K562 (cell line): ENCODE results near the gene RORB. TPM values are rescaled to one million over a fixed set of nuclear protein-coding genes. Genes with fewer than 3 reads are reported as not detected.

Experiments
- ATF1 ChIP-seq, 2 experiments: fragments of 450-650 bp in 1 of 2; IDR thresholded peaks; 2 replicates each; pipeline ENCODE4 v1.6.1; 2016; ENCODE audit warnings: missing compliant biosample characterization in 1 of 2, missing genetic modification characterization in 1 of 2
- DMBX1 ChIP-seq: fragments of 250-450 bp; sonication (Bioruptor Pico); IDR thresholded peaks from 2 replicates; pipeline ENCODE4 v1.8.0; 2022; ENCODE audit warnings: inconsistent platforms, mild to moderate bottlenecking, moderate library complexity, borderline replicate concordance
- DNMT1 ChIP-seq: fragments of 450-650 bp; IDR thresholded peaks from 2 replicates; pipeline ENCODE4 v1.6.1; 2016; ENCODE audit warnings: antibody characterized with exemption, mild to moderate bottlenecking
- GABPB1 ChIP-seq: sonication (generic); formaldehyde crosslinking; IDR thresholded peaks from 2 replicates; pipeline ENCODE4 v1.8.0; 2022; ENCODE audit warnings: mild to moderate bottlenecking, missing genetic modification reagents
- NFIX ChIP-seq: fragments of 250-450 bp; sonication (Bioruptor Pico); IDR thresholded peaks from 2 replicates; pipeline ENCODE4 v1.4.0; 2020; ENCODE audit warnings: low read depth, mild to moderate bottlenecking, moderate library complexity
- NUFIP1 ChIP-seq: fragments of 450-650 bp; IDR thresholded peaks from 2 replicates; pipeline ENCODE4 v1.6.1; 2018; ENCODE audit not compliant: partially characterized antibody
- PTBP1 ChIP-seq: fragments of 200-400 bp; formaldehyde crosslinking; IDR thresholded peaks from 2 replicates; pipeline ENCODE4 v1.6.1; 2017; ENCODE audit warnings: low read depth, low read length
- STAG1 ChIP-seq: sonication (generic); formaldehyde crosslinking; IDR thresholded peaks from 2 replicates; pipeline ENCODE4 v1.5.0; 2020; ENCODE audit warnings: missing genetic modification reagents, borderline replicate concordance
- ZFP1 ChIP-seq: fragments of 450-650 bp; formaldehyde crosslinking; IDR thresholded peaks from 2 replicates; pipeline ENCODE4 v1.4.0; 2020; ENCODE audit warnings: mild to moderate bottlenecking, mixed read lengths
- ZNF445 ChIP-seq: fragments of 250-450 bp; sonication (Bioruptor Pico); IDR thresholded peaks from 2 replicates; pipeline ENCODE4 v1.4.0; 2020; ENCODE audit warnings: low read depth, mild to moderate bottlenecking, moderate library complexity
- polyA plus RNA-seq, 8 experiments: library from polyadenylated mRNA; depleted of rRNA in 4 of 8; stranded (reverse) in 5 of 8; unstranded in 3 of 8; fragments of >200 nt; fragmentation: Nextera tagmentation in 2 of 8; fragmentation: Illumina TruSeq in 1 of 8; extraction: Ambion mirVana in 2 of 8; extraction: Trizol in 1 of 8; gene quantifications; 2 replicates each; pipeline versions ENCODE4 v1.2.1 to v1.2.3, GENCODE V29; 2011 to 2014; ENCODE audit warnings: inconsistent platforms in 1 of 8, missing spikeins in 1 of 8
- total RNA-seq, 7 experiments: library from RNA; depleted of rRNA in 6 of 7; stranded (reverse); fragments of >200 nt in 6 of 7; fragmentation: Illumina TruSeq in 2 of 7; extraction: Trizol in 2 of 7; gene quantifications; 2 replicates each; pipeline versions ENCODE4 v1.2.1 to v1.2.3, GENCODE V29; 2011 to 2021; ENCODE audit warnings: low replicate concordance in 1 of 7
- TF ChIP-seq, protein P1 (sequence below), 2 experiments: fragments of 450-650 bp; IDR thresholded peaks; 2 replicates each; pipeline ENCODE4 v1.6.1; 2016; ENCODE audit warnings: mild to moderate bottlenecking in 2 of 2, borderline replicate concordance in 1 of 2, low read depth in 1 of 2, moderate library complexity in 1 of 2
- TF ChIP-seq, protein P2 (sequence below): fragments of 250-450 bp; sonication (Bioruptor Pico); IDR thresholded peaks from 2 replicates; pipeline ENCODE4 v1.5.0; 2021; ENCODE audit warnings: mild to moderate bottlenecking, moderate library complexity
- TF ChIP-seq, protein P3 (sequence below): IDR thresholded peaks from 2 replicates; pipeline ENCODE4 v1.6.1; 2012; ENCODE audit warnings: low read depth, low read length, improper control_type of control experiment, borderline replicate concordance

RORB gene
- total and polyA plus RNA-seq, 9 of the 15 experiments (the other 6 are each of a cell fraction or from before 2014, with no cell fraction given): not detected

DNA sequence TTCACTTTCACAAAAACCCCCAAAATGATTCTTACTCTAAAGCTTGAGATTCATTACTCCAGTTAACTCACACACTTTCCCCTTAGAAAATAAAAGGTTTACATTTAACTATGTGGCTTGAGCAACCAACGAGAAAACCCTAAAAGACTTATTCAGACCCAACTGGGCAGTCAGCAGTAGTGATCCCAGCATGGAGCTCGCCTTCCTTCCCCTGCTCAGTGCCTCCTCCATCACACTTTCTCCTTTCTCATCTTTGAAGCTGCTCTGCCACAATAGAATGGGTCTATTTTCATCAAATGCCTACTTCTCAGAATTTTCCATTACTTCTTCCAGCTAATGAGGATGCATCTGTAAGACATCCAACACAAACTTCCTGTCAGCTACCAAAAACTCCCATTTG, 29.1 kb downstream of the RORB start (continued):
- TF ChIP-seq, protein P1, sequence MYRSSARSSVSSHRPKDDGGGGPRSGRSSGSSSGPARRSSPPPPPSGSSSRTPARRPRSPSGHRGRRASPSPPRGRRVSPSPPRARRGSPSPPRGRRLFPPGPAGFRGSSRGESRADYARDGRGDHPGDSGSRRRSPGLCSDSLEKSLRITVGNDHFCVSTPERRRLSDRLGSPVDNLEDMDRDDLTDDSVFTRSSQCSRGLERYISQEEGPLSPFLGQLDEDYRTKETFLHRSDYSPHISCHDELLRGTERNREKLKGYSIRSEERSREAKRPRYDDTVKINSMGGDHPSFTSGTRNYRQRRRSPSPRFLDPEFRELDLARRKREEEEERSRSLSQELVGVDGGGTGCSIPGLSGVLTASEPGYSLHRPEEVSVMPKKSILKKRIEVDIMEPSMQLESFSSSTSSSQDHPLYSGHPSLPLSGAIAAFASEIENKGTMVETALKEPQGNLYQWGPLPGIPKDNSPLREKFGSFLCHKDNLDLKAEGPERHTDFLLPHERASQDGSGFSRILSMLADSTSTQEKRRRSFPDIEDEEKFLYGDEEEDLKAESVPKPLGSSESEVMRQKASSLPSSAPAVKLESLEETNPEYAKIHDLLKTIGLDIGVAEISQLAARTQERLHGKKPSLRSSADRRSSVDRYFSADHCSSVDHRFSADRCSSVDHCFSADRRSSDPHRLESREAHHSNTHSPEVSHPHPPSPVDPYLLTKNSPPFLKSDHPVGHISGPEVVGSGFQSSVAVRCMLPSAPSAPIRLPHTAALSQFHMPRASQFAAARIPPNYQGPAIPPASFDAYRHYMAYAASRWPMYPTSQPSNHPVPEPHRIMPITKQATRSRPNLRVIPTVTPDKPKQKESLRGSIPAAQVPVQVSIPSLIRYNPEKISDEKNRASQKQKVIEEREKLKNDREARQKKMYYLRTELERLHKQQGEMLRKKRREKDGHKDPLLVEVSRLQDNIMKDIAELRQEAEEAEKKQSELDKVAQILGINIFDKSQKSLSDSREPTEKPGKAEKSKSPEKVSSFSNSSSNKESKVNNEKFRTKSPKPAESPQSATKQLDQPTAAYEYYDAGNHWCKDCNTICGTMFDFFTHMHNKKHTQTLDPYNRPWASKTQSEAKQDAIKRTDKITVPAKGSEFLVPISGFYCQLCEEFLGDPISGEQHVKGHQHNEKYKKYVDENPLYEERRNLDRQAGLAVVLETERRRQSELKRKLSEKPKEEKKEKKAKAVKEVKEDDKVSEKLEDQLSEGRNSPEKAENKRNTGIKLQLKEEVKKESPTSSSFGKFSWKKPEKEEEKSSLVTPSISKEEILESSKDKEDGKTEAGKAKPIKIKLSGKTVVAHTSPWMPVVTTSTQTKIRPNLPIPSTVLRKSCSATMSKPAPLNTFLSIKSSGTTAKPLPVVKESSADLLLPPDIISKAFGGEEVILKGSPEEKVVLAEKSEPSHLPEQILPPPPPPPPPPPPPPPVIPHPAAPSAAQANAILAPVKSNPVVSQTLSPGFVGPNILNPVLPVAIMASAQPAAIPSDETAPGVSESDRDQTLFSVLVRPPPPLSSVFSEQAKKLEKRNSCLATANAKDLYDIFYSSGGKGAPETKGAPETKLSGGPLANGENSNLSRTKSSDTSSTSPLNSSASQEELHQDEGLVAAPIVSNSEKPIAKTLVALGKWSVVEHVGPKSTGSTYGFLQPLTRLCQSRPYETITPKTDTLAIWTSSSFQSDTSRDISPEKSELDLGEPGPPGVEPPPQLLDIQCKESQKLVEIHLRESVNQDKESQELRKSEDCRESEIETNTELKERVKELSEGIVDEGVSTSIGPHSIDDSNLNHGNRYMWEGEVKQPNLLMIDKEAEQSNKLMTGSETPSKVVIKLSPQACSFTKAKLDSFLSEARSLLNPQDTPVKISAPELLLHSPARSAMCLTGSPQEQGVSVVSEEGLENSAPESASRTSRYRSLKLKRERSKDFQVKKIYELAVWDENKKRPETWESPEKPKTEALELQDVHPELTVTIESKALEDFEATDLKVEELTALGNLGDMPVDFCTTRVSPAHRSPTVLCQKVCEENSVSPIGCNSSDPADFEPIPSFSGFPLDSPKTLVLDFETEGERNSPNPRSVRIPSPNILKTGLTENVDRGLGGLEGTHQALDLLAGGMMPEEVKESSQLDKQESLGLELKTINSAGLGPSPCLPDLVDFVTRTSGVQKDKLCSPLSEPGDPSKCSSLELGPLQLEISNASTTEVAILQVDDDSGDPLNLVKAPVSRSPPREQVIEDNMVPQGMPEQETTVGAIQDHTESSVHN (IDR thresholded peaks at IDR 0.05; ENCODE audit: borderline replicate concordance in 1 of 2, low read depth in 1 of 2): no peak
- no peak for TF ChIP-seq NUFIP1
- TF ChIP-seq ZFP1 (CRISPR knock-in tag): no peak
- no peak for TF ChIP-seq DMBX1 (CRISPR knock-in tag)
- TF ChIP-seq, protein P2, sequence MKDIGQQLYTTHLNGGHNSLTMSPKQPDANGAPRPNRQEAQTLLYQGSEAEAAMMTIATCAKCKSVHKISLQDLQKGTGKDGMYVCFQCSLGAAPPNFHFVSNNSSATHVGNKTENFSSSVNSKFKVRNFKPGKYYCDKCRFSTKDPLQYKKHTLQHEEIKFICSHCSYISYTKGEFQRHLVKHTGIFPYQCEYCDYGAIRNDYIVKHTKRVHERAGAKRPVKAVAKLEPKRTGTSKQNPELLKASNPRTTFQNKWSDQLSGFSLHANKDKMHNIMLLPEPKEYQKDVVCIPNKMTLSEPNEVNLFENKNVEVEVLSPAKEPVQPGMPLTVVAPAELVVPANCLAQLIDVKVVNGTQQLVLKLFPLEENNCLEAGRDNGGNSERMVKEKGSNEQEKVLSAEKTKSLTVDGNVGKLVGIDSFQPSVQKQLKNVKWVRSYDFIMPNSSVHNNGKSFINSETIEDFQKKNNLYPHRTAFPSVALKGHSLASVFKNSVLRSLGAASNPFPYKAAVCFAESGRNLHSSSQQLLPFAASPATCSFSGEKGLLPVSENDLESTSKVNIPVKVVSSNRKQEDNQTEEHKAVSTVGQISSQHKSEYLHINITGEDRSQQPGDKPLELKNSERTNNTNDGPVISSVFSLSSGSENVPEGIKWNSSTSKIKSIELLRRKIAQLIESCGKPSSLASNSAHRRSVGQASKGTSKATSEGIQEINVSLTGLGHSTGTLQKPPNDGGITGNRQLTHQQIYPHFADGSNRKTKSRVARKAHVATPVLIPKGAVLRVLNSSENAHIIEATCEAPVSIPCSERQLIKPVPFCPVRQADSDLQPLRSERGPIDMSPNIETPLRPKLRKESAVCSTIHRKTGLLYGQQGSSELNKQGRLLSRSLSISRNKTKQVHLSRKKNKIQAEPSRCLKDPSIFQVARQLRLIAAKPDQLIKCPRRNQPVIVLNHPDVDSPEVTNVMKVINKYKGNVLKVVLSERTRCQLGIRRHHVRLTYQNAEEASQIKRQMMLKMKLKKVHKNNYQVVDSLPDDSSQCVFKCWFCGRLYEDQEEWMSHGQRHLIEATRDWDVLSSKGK (CRISPR knock-in tag): no peak
- TF ChIP-seq STAG1 (CRISPR knock-in tag): no peak
- TF ChIP-seq ZNF445 (CRISPR knock-in tag): no peak
- TF ChIP-seq NFIX (CRISPR knock-in tag): no peak
- TF ChIP-seq, protein P3, sequence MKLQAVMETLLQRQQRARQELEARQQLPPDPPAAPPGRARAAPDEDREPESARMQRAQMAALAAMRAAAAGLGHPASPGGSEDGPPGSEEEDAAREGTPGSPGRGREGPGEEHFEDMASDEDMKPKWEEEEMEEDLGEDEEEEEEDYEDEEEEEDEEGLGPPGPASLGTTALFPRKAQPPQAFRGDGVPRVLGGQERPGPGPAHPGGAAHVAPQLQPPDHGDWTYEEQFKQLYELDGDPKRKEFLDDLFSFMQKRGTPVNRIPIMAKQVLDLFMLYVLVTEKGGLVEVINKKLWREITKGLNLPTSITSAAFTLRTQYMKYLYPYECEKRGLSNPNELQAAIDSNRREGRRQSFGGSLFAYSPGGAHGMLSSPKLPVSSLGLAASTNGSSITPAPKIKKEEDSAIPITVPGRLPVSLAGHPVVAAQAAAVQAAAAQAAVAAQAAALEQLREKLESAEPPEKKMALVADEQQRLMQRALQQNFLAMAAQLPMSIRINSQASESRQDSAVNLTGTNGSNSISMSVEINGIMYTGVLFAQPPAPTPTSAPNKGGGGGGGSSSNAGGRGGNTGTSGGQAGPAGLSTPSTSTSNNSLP: no peak
- TF ChIP-seq PTBP1: no peak
- TF ChIP-seq GABPB1 (CRISPR knock-in tag): no peak
- TF ChIP-seq ATF1 (CRISPR knock-in tag; IDR thresholded peaks at IDR 0.05): no peak
- no peak for TF ChIP-seq ATF1 (tag; IDR thresholded peaks at IDR 0.05)
- TF ChIP-seq DNMT1: no peak
